ENCODE data around the gene KCTD12. TPM values are rescaled to one million over a fixed set of nuclear protein-coding genes. Genes with fewer than 3 reads are reported as not detected.
"Not testable (repeated sequence)": the region's sequence is repeated elsewhere in the genome, so short reads cannot be mapped to it uniquely, and the experiment has no call there.

Gene KCTD12
- total RNA-seq, 1 donor from 2014 or later, result 57.2 TPM

GRCh38 chr13:76913898-76914297 lies 27.7 kb upstream of the KCTD12 start:
- Histone ChIP-seq H3K4me3 (no peak overlapping the region), H3K36me3 (no peaks in the 10 kb centered on the region), H3K27ac (no peak overlapping the region), H3K9me3 (no peaks in the 10 kb centered on the region), H3K4me1 (peaks cover 13% of the 10 kb centered on the region), H3K27me3 (no peaks in the 10 kb centered on the region)
- TF ChIP-seq CTCF (IDR thresholded peaks at IDR 0.05) (no peak), POLR2A (IDR thresholded peaks at IDR 0.05) (no peak), POLR2AphosphoS5 (IDR thresholded peaks at IDR 0.05; ENCODE audit: insufficient read depth in 1 of 2, low read depth in 1 of 2) (no peak)
- intact Hi-C loops (cut with DNase I), result no loop called here
- DNase-seq (ENCODE audit: extremely low spot score in 2 of 2), result no peak

- peaks cover 7% of the 10 kb centered on the region for H3K4me1 ChIP-seq
- H3K36me3 ChIP-seq, result no peaks in the 10 kb centered on the region
- intact Hi-C loops (cut with DNase I), result no loop called here
- no peak overlapping the region for H3K27ac ChIP-seq
- DNase-seq (ENCODE audit: extremely low spot score in 2 of 2), result no peak
- TF ChIP-seq POLR2AphosphoS5 (IDR thresholded peaks at IDR 0.05; ENCODE audit: insufficient read depth in 1 of 2, low read depth in 1 of 2) (no peak), CTCF (IDR thresholded peaks at IDR 0.05) (no peak), POLR2A (IDR thresholded peaks at IDR 0.05) (no peak)
- no peak overlapping the region for H3K4me3 ChIP-seq
- H3K27me3 ChIP-seq, result no peaks in the 10 kb centered on the region
- no peaks in the 10 kb centered on the region for H3K9me3 ChIP-seq
These were observed 26.3 kb upstream of the KCTD12 start for GRCh38 chr13:76912476-76912875.

GRCh38 chr13:76904507-76904906 lies 18.3 kb upstream of the KCTD12 start:
- Histone ChIP-seq H3K36me3 (no peaks in the 10 kb centered on the region), H3K27ac (no peak overlapping the region), H3K9me3 (no peaks in the 10 kb centered on the region), H3K4me3 (no peak overlapping the region), H3K4me1 (no peaks in the 10 kb centered on the region), H3K27me3 (no peaks in the 10 kb centered on the region)
- TF ChIP-seq CTCF (IDR thresholded peaks at IDR 0.05) (no peak), POLR2A (IDR thresholded peaks at IDR 0.05) (no peak), POLR2AphosphoS5 (IDR thresholded peaks at IDR 0.05; ENCODE audit: insufficient read depth in 1 of 2, low read depth in 1 of 2) (no peak)
- no peak for DNase-seq (ENCODE audit: extremely low spot score in 2 of 2)
- intact Hi-C loops (cut with DNase I), result loop anchor here (10.0 kb wide), 1 partner anchor 1030 kb away; no protein-coding TSS in a partner anchor

- H3K36me3 ChIP-seq, result no peaks in the 10 kb centered on the region
- no peaks in the 10 kb centered on the region for H3K4me1 ChIP-seq
- TF ChIP-seq POLR2AphosphoS5 (IDR thresholded peaks at IDR 0.05; ENCODE audit: insufficient read depth in 1 of 2, low read depth in 1 of 2) (no peak), CTCF (IDR thresholded peaks at IDR 0.05) (peak; percentile 79 to 95 (median 85))
- no peak for DNase-seq (ENCODE audit: extremely low spot score in 2 of 2)
- no peak overlapping the region for H3K4me3 ChIP-seq
- intact Hi-C loops (cut with DNase I), result loop anchor here (10.0 kb wide), 1 partner anchor 1029 kb away; no protein-coding TSS in a partner anchor
- H3K9me3 ChIP-seq, result no peaks in the 10 kb centered on the region
- no peaks in the 10 kb centered on the region for H3K27me3 ChIP-seq
- no peak overlapping the region for H3K27ac ChIP-seq
These were observed 17.4 kb upstream of the KCTD12 start for GRCh38 chr13:76903544-76904162.

GRCh38 chr13:76899066-76899465 lies 12.9 kb upstream of the KCTD12 start:
- intact Hi-C loops (cut with DNase I); DNase-seq (ENCODE audit: extremely low spot score in 2 of 2): not testable (repeated sequence)

GRCh38 chr13:76897171-76897570 lies 11.0 kb upstream of the KCTD12 start:
- DNase-seq (ENCODE audit: extremely low spot score in 2 of 2); H3K36me3 ChIP-seq; H3K27ac ChIP-seq; H3K4me1 ChIP-seq; H3K27me3 ChIP-seq; intact Hi-C loops (cut with DNase I); H3K9me3 ChIP-seq; H3K4me3 ChIP-seq: not testable (repeated sequence)

More at GRCh38 chr13:76899066-76899465, 12.9 kb upstream of the KCTD12 start:
- H3K36me3 ChIP-seq, H3K27me3 ChIP-seq, H3K9me3 ChIP-seq, H3K4me3 ChIP-seq, H3K4me1 ChIP-seq, H3K27ac ChIP-seq: not testable (repeated sequence)

Measured in vagina (tissue), 2 donors.